Measurements from ENCODE around the gene RELT. TPM values are rescaled to one million over a fixed set of nuclear protein-coding genes. Genes with fewer than 3 reads are reported as not detected.

RELT gene
- total RNA-seq, 1 experiment from 2014 or later = 10.2 TPM

- H2BK120ac ChIP-seq (ENCODE audit: low read depth, low read length, poor library complexity, severe bottlenecking) = no peak overlapping the region
- H3K4me1 ChIP-seq (ENCODE audit: insufficient read depth, low read length) = no peaks in the 10 kb centered on the region
- H3K4me1 Mint-ChIP-seq = peaks cover 21 to 29% of the 10 kb centered on the region in 2 experiments
- H3T11ph ChIP-seq (ENCODE audit: low read length) = no peak overlapping the region
- no peak overlapping the region for H3K27ac ChIP-seq (ENCODE audit: insufficient read length, low read depth, low read length)
- no CpG with 5 or more reads among the region's 40 CpGs for WGBS (ENCODE audit: extremely low coverage, insufficient read length, low lambda C conversion rate)
- no peaks in the 10 kb centered on the region for H3K9me3 Mint-ChIP-seq
- peaks cover 0 to 4% (median 3%) of the 10 kb centered on the region in 3 experiments; a peak in 4 of 7 replicates for H3K36me3 Mint-ChIP-seq (ENCODE audit: insufficient read depth in 1 of 3, low read depth in 3 of 3)
- H3K27me3 Mint-ChIP-seq (ENCODE audit: low read depth) = peaks cover 52% of the 10 kb centered on the region
- no peak overlapping the region for H4K8ac ChIP-seq (replicated peaks; ENCODE audit: insufficient read length, low read depth, low read length)
- no peak overlapping the region for H3K9ac ChIP-seq (ENCODE audit: extremely low read depth, insufficient read length, low read length)
- H2BK5ac ChIP-seq (ENCODE audit: insufficient read length, low read length) = no peak overlapping the region
- no peak overlapping the region for H3K27ac Mint-ChIP-seq
- peaks cover 9% of the 10 kb centered on the region; the same call in 1 of the 2 replicates for H3K27me3 ChIP-seq (ENCODE audit: insufficient read depth, low read length)
- no peak overlapping the region for H2AK5ac ChIP-seq (ENCODE audit: insufficient read length, low read length)
- H3K23ac ChIP-seq (ENCODE audit: insufficient read length, low read depth, low read length) = no peak overlapping the region
- no peak overlapping the region for H2BK20ac ChIP-seq (ENCODE audit: low read depth, low read length, poor library complexity, severe bottlenecking)
- H3K4ac ChIP-seq (ENCODE audit: low read depth, low read length) = no peak overlapping the region
- no peak overlapping the region for H3K56ac ChIP-seq (ENCODE audit: insufficient read length, low read depth, low read length)
- no peak overlapping the region for H3K18ac ChIP-seq (ENCODE audit: insufficient read length, low read depth, low read length)
- H3K4me2 ChIP-seq (ENCODE audit: insufficient read depth, insufficient read length, low read length) = peak overlapping the region; percentile 44
- H3K79me1 ChIP-seq (ENCODE audit: insufficient read depth, low read depth, low read length, poor library complexity, severe bottlenecking) = no peaks in the 10 kb centered on the region
- H2BK15ac ChIP-seq (ENCODE audit: low read depth, low read length) = no peak overlapping the region
- no peak for TF ChIP-seq CTCF (conservative IDR thresholded peaks at IDR 0.05)
- H2AFZ ChIP-seq (ENCODE audit: low read length) = no peak overlapping the region
- H2BK12ac ChIP-seq (ENCODE audit: insufficient read length, low read depth, low read length) = no peak overlapping the region
- H4K5ac ChIP-seq (ENCODE audit: insufficient read length, low read depth, low read length) = no peak overlapping the region
- H3K23me2 ChIP-seq (ENCODE audit: insufficient read length, low read depth, low read length, poor library complexity, severe bottlenecking) = peaks cover 3% of the 10 kb centered on the region
- peak; percentile 51 for DNase-seq
- H3K14ac ChIP-seq (ENCODE audit: insufficient read depth, low read length) = no peak overlapping the region; the same call in 1 of the 2 replicates
- H3K4me3 Mint-ChIP-seq = peak overlapping the region; percentile 45 to 62; a peak in 4 of 5 replicates
- no peaks in the 10 kb centered on the region for H3K79me2 ChIP-seq (ENCODE audit: insufficient read depth, low read length)
- H4K91ac ChIP-seq (ENCODE audit: insufficient read length, low read depth, low read length) = no peak overlapping the region
- peaks cover 2% of the 10 kb centered on the region for H4K20me1 ChIP-seq (ENCODE audit: control insufficient read depth, insufficient read depth, insufficient read length)
- no peaks in the 10 kb centered on the region for H3K9me3 ChIP-seq (ENCODE audit: control insufficient read depth, low read depth, low read length)
These were observed 32.9 kb upstream of the RELT start for GRCh38 chr11:73343076-73343873.

Measured in H9 (cell line).